Karpas-422 (cell line): ENCODE measurements around the gene CCDC40. TPM values are rescaled to one million over a fixed set of nuclear protein-coding genes. Genes with fewer than 3 reads are reported as not detected.

Experiments used
- DNase-seq: peaks from one replicate; pipeline ENCODE4 v3.0.0-alpha.2; 2015
- H2AFZ ChIP-seq: fragments of 200-600 bp; sonication (generic); 2 replicates; pipeline ENCODE4 v1.6.1; 2014; ENCODE audit warnings: antibody characterized with exemption, low read length, mixed read lengths
- H3K27ac ChIP-seq: fragments of 200-600 bp; sonication (generic); 2 replicates; pipeline ENCODE4 v1.5.1; 2014; ENCODE audit warnings: mild to moderate bottlenecking, low read length, moderate library complexity
- H3K27me3 ChIP-seq: fragments of 200-600 bp; sonication (generic); 2 replicates; pipeline ENCODE4 v1.6.1; 2014; ENCODE audit warnings: low read length, mixed read lengths
- H3K36me3 ChIP-seq: fragments of 200-600 bp; sonication (generic); 2 replicates; pipeline ENCODE4 v1.6.1; 2014; ENCODE audit warnings: low read length, mixed read lengths; ENCODE audit not compliant: insufficient read depth
- H3K4me1 ChIP-seq: fragments of 200-600 bp; sonication (generic); 2 replicates; pipeline ENCODE4 v1.6.1; 2014; ENCODE audit warnings: mild to moderate bottlenecking, low read length, mixed read lengths
- H3K4me2 ChIP-seq: fragments of 200-600 bp; sonication (generic); 2 replicates; pipeline ENCODE4 v1.6.1; 2014; ENCODE audit warnings: low read length, low read depth, mild to moderate bottlenecking; ENCODE audit not compliant: poor library complexity, severe bottlenecking
- H3K4me3 ChIP-seq: fragments of 200-600 bp; sonication (generic); 2 replicates; pipeline ENCODE4 v1.5.1; 2014; ENCODE audit warnings: mild to moderate bottlenecking, antibody characterized with exemption, low read length, mixed read lengths
- H3K79me2 ChIP-seq: fragments of 200-600 bp; sonication (generic); 2 replicates; pipeline ENCODE4 v1.6.1; 2014; ENCODE audit warnings: mild to moderate bottlenecking, low read length, mixed read lengths
- H3K9ac ChIP-seq: fragments of 200-600 bp; sonication (generic); 2 replicates; pipeline ENCODE4 v1.6.0; 2014; ENCODE audit warnings: low read length
- H3K9me2 ChIP-seq: fragments of 200-600 bp; sonication (generic), shearing (Covaris generic); replicated peaks from 2 replicates; pipeline ENCODE4 v1.6.0; 2014; ENCODE audit warnings: mild to moderate bottlenecking, low read length, moderate library complexity; ENCODE audit not compliant: insufficient read depth
- H3K9me3 ChIP-seq: fragments of 300-700, 200-600 bp; sonication (generic); 2 replicates; pipeline ENCODE4 v1.6.1; 2014; ENCODE audit warnings: low read length, mixed read lengths
- H4K20me1 ChIP-seq: fragments of 200-600 bp; sonication (generic); 2 replicates; pipeline ENCODE4 v1.6.1; 2014; ENCODE audit warnings: mild to moderate bottlenecking, antibody characterized with exemption, low read length, low read depth; ENCODE audit not compliant: insufficient read depth
- total RNA-seq: library from RNA; depleted of rRNA; stranded (reverse); fragments of >200 nt; shearing (Covaris generic); gene quantifications from 2 replicates; pipeline ENCODE4 v1.2.3, GENCODE V29; 2014; ENCODE audit warnings: low replicate concordance

The CCDC40 gene
- total RNA-seq, 1 experiment from 2014 or later, result not detected

- H3K27me3 ChIP-seq, result no peaks in the 10 kb centered on the region
- H3K27ac ChIP-seq, result no peak overlapping the region
- no peaks in the 10 kb centered on the region for H4K20me1 ChIP-seq
- H3K36me3 ChIP-seq, result no peaks in the 10 kb centered on the region
- no peak overlapping the region for H3K4me2 ChIP-seq
- no peaks in the 10 kb centered on the region for H3K9me2 ChIP-seq
- no peaks in the 10 kb centered on the region for H3K79me2 ChIP-seq
- peaks cover 10% of the 10 kb centered on the region for H3K4me1 ChIP-seq
- no peak for DNase-seq
- no peak overlapping the region for H2AFZ ChIP-seq
- H3K9ac ChIP-seq, result no peak overlapping the region
- H3K4me3 ChIP-seq, result no peak overlapping the region
- no peaks in the 10 kb centered on the region for H3K9me3 ChIP-seq
Measured at GRCh38 chr17:79995696-79996095, 40.7 kb upstream of the CCDC40 start.

GRCh38 chr17:79996291-79996690, 40.2 kb upstream of the CCDC40 start:
- no peak for DNase-seq
- Histone ChIP-seq H4K20me1 (no peaks in the 10 kb centered on the region), H3K9me3 (no peaks in the 10 kb centered on the region), H3K79me2 (no peaks in the 10 kb centered on the region), H3K4me3 (no peak overlapping the region), H3K36me3 (no peaks in the 10 kb centered on the region), H2AFZ (no peak overlapping the region), H3K9ac (no peak overlapping the region), H3K27ac (no peak overlapping the region), H3K9me2 (no peaks in the 10 kb centered on the region), H3K4me1 (peaks cover 10% of the 10 kb centered on the region), H3K27me3 (no peaks in the 10 kb centered on the region), H3K4me2 (no peak overlapping the region)

GRCh38 chr17:79997011-79997660, 39.3 kb upstream of the CCDC40 start:
- H2AFZ ChIP-seq, result no peak overlapping the region
- H3K9me2 ChIP-seq, result no peaks in the 10 kb centered on the region
- peaks cover 10% of the 10 kb centered on the region for H3K4me1 ChIP-seq
- no peak overlapping the region for H3K4me2 ChIP-seq
- no peaks in the 10 kb centered on the region for H3K79me2 ChIP-seq
- H3K4me3 ChIP-seq, result no peak overlapping the region
- no peak for DNase-seq
- no peak overlapping the region for H3K9ac ChIP-seq
- no peaks in the 10 kb centered on the region for H4K20me1 ChIP-seq
- no peak overlapping the region for H3K27ac ChIP-seq
- H3K27me3 ChIP-seq, result no peaks in the 10 kb centered on the region
- H3K36me3 ChIP-seq, result no peaks in the 10 kb centered on the region
- no peaks in the 10 kb centered on the region for H3K9me3 ChIP-seq

DNA sequence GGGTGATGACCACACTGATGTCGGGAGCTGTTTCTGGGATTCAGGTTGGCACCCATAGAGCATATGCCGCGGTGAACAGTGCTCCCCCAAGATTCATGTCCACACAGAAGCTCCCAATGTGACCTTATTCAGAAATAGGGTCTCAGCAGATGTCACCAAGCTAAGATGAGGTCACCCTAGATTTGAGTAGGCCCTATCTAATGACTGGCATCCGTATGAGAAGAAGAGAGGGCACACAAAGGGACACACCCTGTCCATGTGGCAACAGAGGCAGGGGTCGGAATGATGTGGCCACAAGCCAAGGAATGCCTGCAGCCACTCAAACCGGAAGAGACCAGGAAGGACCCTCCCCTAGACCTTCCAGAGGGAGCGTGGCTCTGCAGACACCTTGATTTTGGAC, 36.3 kb upstream of the CCDC40 start:
- H3K4me2 ChIP-seq, result no peak overlapping the region
- no peaks in the 10 kb centered on the region for H3K36me3 ChIP-seq
- H3K4me1 ChIP-seq, result no peaks in the 10 kb centered on the region
- no peaks in the 10 kb centered on the region for H3K9me3 ChIP-seq
- H3K9ac ChIP-seq, result no peak overlapping the region
- no peak overlapping the region for H3K4me3 ChIP-seq
- H3K27ac ChIP-seq, result no peak overlapping the region
- DNase-seq, result no peak
- no peaks in the 10 kb centered on the region for H3K79me2 ChIP-seq
- no peaks in the 10 kb centered on the region for H4K20me1 ChIP-seq
- no peaks in the 10 kb centered on the region for H3K9me2 ChIP-seq
- no peaks in the 10 kb centered on the region for H3K27me3 ChIP-seq
- H2AFZ ChIP-seq, result no peak overlapping the region

GRCh38 chr17:80000981-80001775, 35.3 kb upstream of the CCDC40 start:
- Histone ChIP-seq H3K9me2 (no peaks in the 10 kb centered on the region), H3K27ac (no peak overlapping the region), H3K79me2 (no peaks in the 10 kb centered on the region), H3K27me3 (no peaks in the 10 kb centered on the region), H3K36me3 (no peaks in the 10 kb centered on the region), H3K9ac (no peak overlapping the region), H3K4me3 (no peak overlapping the region), H3K4me2 (no peak overlapping the region), H4K20me1 (no peaks in the 10 kb centered on the region), H3K9me3 (no peaks in the 10 kb centered on the region), H3K4me1 (no peaks in the 10 kb centered on the region), H2AFZ (no peak overlapping the region)
- no peak for DNase-seq

DNA sequence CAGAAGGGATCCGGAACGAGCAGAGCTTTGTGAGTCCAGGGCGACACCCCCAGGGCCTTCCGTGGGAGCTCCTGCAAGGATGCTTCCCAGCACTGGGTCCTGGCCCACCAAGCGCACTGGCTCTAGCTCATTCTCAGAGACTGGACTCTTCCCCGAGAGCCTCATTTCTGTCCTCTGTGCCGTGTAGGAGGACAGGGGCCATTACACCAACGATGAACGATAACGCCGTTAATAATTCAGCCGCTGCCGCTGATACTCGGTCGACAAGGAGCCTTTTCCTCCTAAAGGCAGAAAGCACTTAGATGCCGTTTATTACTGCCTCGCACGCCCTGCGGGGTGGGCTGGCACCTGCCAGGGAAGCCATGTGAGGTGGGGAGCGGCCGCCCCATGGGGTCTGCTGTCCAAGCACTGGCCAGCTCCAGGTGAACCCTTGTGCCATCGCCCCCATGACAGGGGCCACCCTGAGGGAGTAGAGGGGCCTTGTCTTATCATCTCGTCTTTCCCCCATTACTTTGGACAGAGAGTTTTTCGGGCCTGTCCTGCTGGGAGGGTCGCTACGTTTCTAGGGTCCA, 34.3 kb upstream of the CCDC40 start:
- H3K9me3 ChIP-seq, result no peaks in the 10 kb centered on the region
- no peak overlapping the region for H3K4me3 ChIP-seq
- no peaks in the 10 kb centered on the region for H3K79me2 ChIP-seq
- H3K27me3 ChIP-seq, result no peaks in the 10 kb centered on the region
- no peak for DNase-seq
- H3K27ac ChIP-seq, result no peak overlapping the region
- no peak overlapping the region for H2AFZ ChIP-seq
- no peaks in the 10 kb centered on the region for H3K4me1 ChIP-seq
- no peaks in the 10 kb centered on the region for H3K9me2 ChIP-seq
- no peak overlapping the region for H3K9ac ChIP-seq
- no peaks in the 10 kb centered on the region for H4K20me1 ChIP-seq
- H3K36me3 ChIP-seq, result no peaks in the 10 kb centered on the region
- H3K4me2 ChIP-seq, result no peak overlapping the region

DNA sequence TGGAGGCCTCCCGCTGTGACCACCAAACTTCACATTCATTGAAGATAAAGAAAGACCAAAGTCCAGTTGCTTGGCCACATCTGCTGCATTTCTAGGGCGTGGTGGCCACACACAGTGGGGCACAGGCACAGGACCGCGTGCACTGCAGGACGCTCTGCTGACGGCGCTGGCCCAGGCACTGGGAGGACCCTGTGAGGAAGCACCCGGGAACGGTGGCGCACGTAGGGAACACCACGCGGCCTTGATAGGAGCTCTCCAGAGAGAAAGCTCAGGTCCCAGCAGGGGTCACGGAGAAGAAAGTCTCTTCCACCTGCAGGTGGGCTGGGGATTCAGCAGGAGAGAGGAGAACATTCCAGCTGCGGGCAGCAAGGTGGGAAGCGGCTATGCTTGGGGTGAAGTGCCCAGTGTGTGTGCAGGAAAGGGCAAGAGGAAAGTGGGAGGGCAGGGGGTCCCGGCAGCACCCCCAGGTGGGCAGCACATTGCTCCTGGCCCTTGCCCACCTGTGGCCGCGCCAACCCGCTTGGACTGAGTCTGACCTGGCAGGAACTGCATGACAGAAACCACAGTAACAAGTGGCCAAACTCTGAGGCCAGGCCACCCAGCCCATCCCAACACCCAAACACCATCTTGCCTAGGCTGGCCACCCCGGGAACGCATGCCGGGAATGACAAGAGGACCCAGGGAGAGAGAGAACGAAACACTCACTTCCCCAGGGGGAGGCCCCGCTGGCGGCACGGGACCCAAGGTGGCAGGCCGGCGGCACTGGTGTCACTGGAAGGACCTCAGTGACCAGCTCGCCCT, 33.6 kb upstream of the CCDC40 start:
- H3K79me2 ChIP-seq, result no peaks in the 10 kb centered on the region
- H3K27ac ChIP-seq, result no peak overlapping the region
- no peak for DNase-seq
- H4K20me1 ChIP-seq, result no peaks in the 10 kb centered on the region
- no peaks in the 10 kb centered on the region for H3K4me1 ChIP-seq
- no peaks in the 10 kb centered on the region for H3K9me3 ChIP-seq
- H3K9me2 ChIP-seq, result no peaks in the 10 kb centered on the region
- H3K9ac ChIP-seq, result no peak overlapping the region
- no peaks in the 10 kb centered on the region for H3K36me3 ChIP-seq
- no peak overlapping the region for H2AFZ ChIP-seq
- H3K4me2 ChIP-seq, result no peak overlapping the region
- no peak overlapping the region for H3K4me3 ChIP-seq
- H3K27me3 ChIP-seq, result no peaks in the 10 kb centered on the region

DNA sequence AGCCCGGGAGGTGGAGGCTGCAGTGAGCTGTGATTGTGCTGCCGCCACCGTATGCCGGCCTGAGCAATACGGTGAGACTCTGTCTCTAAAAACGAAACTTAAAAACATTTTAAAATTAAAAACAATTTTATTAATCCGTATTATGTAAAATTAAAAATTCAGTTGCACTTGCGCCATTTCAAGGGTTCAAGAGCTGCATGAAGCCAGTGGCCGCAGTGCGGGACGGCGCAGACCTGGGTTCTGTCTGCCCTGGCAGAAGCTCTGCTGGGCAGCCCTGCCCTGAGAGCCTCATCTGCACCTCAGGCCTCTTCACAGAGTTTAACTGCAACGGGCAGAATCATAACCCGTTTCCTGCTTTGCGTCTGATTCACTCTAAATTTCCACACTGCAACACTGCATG, 32.5 kb upstream of the CCDC40 start:
- Histone ChIP-seq H3K9ac (no peak overlapping the region), H3K27ac (no peak overlapping the region), H2AFZ (no peak overlapping the region), H3K27me3 (no peaks in the 10 kb centered on the region), H3K4me1 (no peaks in the 10 kb centered on the region), H3K4me3 (no peak overlapping the region), H4K20me1 (no peaks in the 10 kb centered on the region), H3K9me3 (no peaks in the 10 kb centered on the region), H3K79me2 (no peaks in the 10 kb centered on the region), H3K9me2 (no peaks in the 10 kb centered on the region), H3K36me3 (no peaks in the 10 kb centered on the region), H3K4me2 (no peak overlapping the region)
- DNase-seq, result no peak
